WTC11 (cell line): ENCODE data around the gene GPR135. TPM values are rescaled to one million over a fixed set of nuclear protein-coding genes. Genes with fewer than 3 reads are reported as not detected.

Experiments
- ATAC-seq: fragments of 200-7000 bp; cut with Tn5 transposase; 2 replicates; pipeline ENCODE4 v1.10.0; 2021; ENCODE audit warnings: mild to moderate bottlenecking, moderate library complexity
- CTCF ChIA-PET: fragments of 300-600 bp; sonication (Branson Sonifier 250); formaldehyde crosslinking; loops from one replicate; lab custom pipeline; 2021; ENCODE audit warnings: antibody characterized with exemption; lab: Charles Lee
- POLR2A ChIA-PET: fragments of 350-600 bp; sonication (Branson Sonifier 250); formaldehyde crosslinking; loops from one replicate; lab custom pipeline; 2021; ENCODE audit warnings: antibody characterized with exemption; lab: Charles Lee
- DNase-seq: peaks from one replicate; pipeline ENCODE4 v3.0.0; 2021; ENCODE audit warnings: low spot score
- H3K27ac Mint-ChIP-seq: 2 replicates; pipeline ENCODE4 v1.8.0; 2021; ENCODE audit warnings: mixed read lengths
- H3K27me3 Mint-ChIP-seq: 2 replicates; pipeline ENCODE4 v1.8.0; 2021; ENCODE audit warnings: low read depth, mild to moderate bottlenecking, moderate library complexity, mixed read lengths
- H3K36me3 Mint-ChIP-seq: 2 replicates; pipeline ENCODE4 v1.8.0; 2021; ENCODE audit warnings: mixed read lengths
- H3K4me1 Mint-ChIP-seq: 2 replicates; pipeline ENCODE4 v1.8.0; 2022; ENCODE audit warnings: mixed read lengths
- H3K4me3 Mint-ChIP-seq: 2 replicates; pipeline ENCODE4 v1.8.0; 2021; ENCODE audit warnings: mild to moderate bottlenecking, moderate library complexity, mixed read lengths
- H3K9me3 Mint-ChIP-seq: 2 replicates; pipeline ENCODE4 v1.8.0; 2021; ENCODE audit warnings: mixed read lengths
- ARID4B ChIP-seq: sonication (generic); formaldehyde crosslinking; IDR thresholded peaks from 2 replicates; pipeline ENCODE4 v1.8.0; 2023; ENCODE audit warnings: missing genetic modification reagents, mild to moderate bottlenecking, borderline replicate concordance
- ATF6 ChIP-seq: sonication (generic); formaldehyde crosslinking; IDR thresholded peaks from 2 replicates; pipeline ENCODE4 v1.8.1; 2023; ENCODE audit warnings: mild to moderate bottlenecking, missing genetic modification reagents
- EMX1 ChIP-seq: fragments of 250-450 bp; sonication (Bioruptor Pico); IDR thresholded peaks from 2 replicates; pipeline ENCODE4 v1.8.0; 2021; ENCODE audit warnings: mild to moderate bottlenecking
- ERG ChIP-seq: fragments of 250-450 bp; sonication (Bioruptor Pico); IDR thresholded peaks from 2 replicates; pipeline ENCODE4 v1.8.0; 2021; ENCODE audit warnings: mild to moderate bottlenecking
- NFYB ChIP-seq: sonication (generic); formaldehyde crosslinking; conservative IDR thresholded peaks from 2 replicates; pipeline ENCODE4 v1.8.0; 2022; ENCODE audit warnings: low read depth, missing genetic modification reagents
- NR1H2 ChIP-seq: sonication (generic); formaldehyde crosslinking; IDR thresholded peaks from 2 replicates; pipeline ENCODE4 v1.9.0; 2021; ENCODE audit warnings: mild to moderate bottlenecking, moderate library complexity, missing genetic modification reagents
- RELA ChIP-seq: sonication (generic); formaldehyde crosslinking; IDR thresholded peaks from 2 replicates; pipeline ENCODE4 v1.8.1; 2022; ENCODE audit warnings: missing genetic modification reagents, mild to moderate bottlenecking, borderline replicate concordance
- SMAD3 ChIP-seq: sonication (generic); formaldehyde crosslinking; IDR thresholded peaks from 2 replicates; pipeline ENCODE4 v1.8.0; 2022; ENCODE audit warnings: missing genetic modification reagents, mild to moderate bottlenecking, borderline replicate concordance
- TCF7 ChIP-seq: sonication (generic); formaldehyde crosslinking; IDR thresholded peaks from 2 replicates; pipeline ENCODE4 v1.8.0; 2022; ENCODE audit warnings: mild to moderate bottlenecking, low read depth, missing genetic modification reagents, moderate library complexity
- ZNF138 ChIP-seq: sonication (generic); formaldehyde crosslinking; conservative IDR thresholded peaks from 2 replicates; pipeline ENCODE4 v1.8.1; 2022; ENCODE audit warnings: mild to moderate bottlenecking, moderate library complexity, missing genetic modification reagents
- ZNF219 ChIP-seq: sonication (generic); formaldehyde crosslinking; IDR thresholded peaks from 2 replicates; pipeline ENCODE4 v1.8.0; 2023; ENCODE audit warnings: missing genetic modification reagents, mild to moderate bottlenecking, borderline replicate concordance
- ZNF281 ChIP-seq: sonication (generic); formaldehyde crosslinking; IDR thresholded peaks from 2 replicates; pipeline ENCODE4 v1.8.0; 2023; ENCODE audit warnings: mild to moderate bottlenecking, missing genetic modification reagents
- ZNF512 ChIP-seq: sonication (generic); formaldehyde crosslinking; IDR thresholded peaks from 2 replicates; pipeline ENCODE4 v1.8.1; 2022; ENCODE audit warnings: missing genetic modification reagents, borderline replicate concordance
- ZNF671 ChIP-seq: fragments of 250-450 bp; sonication (Bioruptor Pico); IDR thresholded peaks from 2 replicates; pipeline ENCODE4 v1.8.0; 2021; ENCODE audit warnings: mild to moderate bottlenecking
- total RNA-seq: library from RNA; stranded (reverse); gene quantifications from 3 replicates; pipeline ENCODE4 v1.2.3, GENCODE V29; 2021

The GPR135 gene
- total RNA-seq, 1 experiment from 2014 or later = 1.7 TPM

GRCh38 chr14:59417311-59417710 is 47.9 kb downstream of the GPR135 start:
- DNase-seq (no peak), ATAC-seq (no peak)
- Mint-ChIP-seq H3K27ac (no peak overlapping the region), H3K9me3 (peaks cover 6% of the 10 kb centered on the region; the same call in 1 of the 2 replicates), H3K4me1 (no peaks in the 10 kb centered on the region), H3K27me3 (no peaks in the 10 kb centered on the region), H3K36me3 (no peaks in the 10 kb centered on the region), H3K4me3 (no peak overlapping the region)
- TF ChIP-seq EMX1 (CRISPR knock-in tag) (no peak), ZNF138 (CRISPR knock-in tag) (no peak), ARID4B (CRISPR knock-in tag) (no peak), ZNF512 (CRISPR knock-in tag) (no peak), TCF7 (CRISPR knock-in tag) (no peak), SMAD3 (CRISPR knock-in tag) (no peak), ZNF281 (CRISPR knock-in tag) (no peak), NFYB (CRISPR knock-in tag) (no peak), ZNF671 (no peak), ERG (no peak), ZNF219 (CRISPR knock-in tag) (no peak), ATF6 (CRISPR knock-in tag) (no peak), RELA (CRISPR knock-in tag) (no peak), NR1H2 (no peak)
- POLR2A ChIA-PET = no interaction called here
- CTCF ChIA-PET = no interaction called here
